ENCODE results near the gene SNRNP70.

- TF ChIP-seq CTCF (optimal IDR thresholded peaks at IDR 0.05 in 1 of 3, IDR thresholded peaks at IDR 0.05 in 1 of 3, conservative IDR thresholded peaks at IDR 0.05 in 1 of 3; ENCODE audit: extremely low read depth in 1 of 3, insufficient read depth in 2 of 3, low read length in 3 of 3) = no peak
- no peak for TF ChIP-seq EZH2 (IDR thresholded peaks at IDR 0.05; ENCODE audit: low read length)
These were observed 47.8 kb downstream of the SNRNP70 start for GRCh38 chr19:49132974-49133609.

Data from keratinocyte (primary cell).